OCI-LY7 (cell line): Measurements from ENCODE around the gene CCDC78. TPM values are rescaled to one million over a fixed set of nuclear protein-coding genes. Genes with fewer than 3 reads are reported as not detected.

Experiments
- BruUV-seq: library from RNA; stranded (reverse); fragments of 400-500 nt; replicated peaks from 2 replicates; lab custom pipeline; 2021; lab: Mats Ljungman, UMichigan
- CTCF ChIA-PET: fragments of 300-600 bp; sonication (Branson Sonifier 250); formaldehyde crosslinking; loops from one replicate; lab custom pipeline; 2022; ENCODE audit warnings: antibody characterized with exemption; ENCODE audit not compliant: unreplicated experiment; lab: Charles Lee
- POLR2A ChIA-PET: fragments of 300-600 bp; sonication (Branson Sonifier 250); formaldehyde crosslinking; loops from one replicate; lab custom pipeline; 2022; ENCODE audit warnings: antibody characterized with exemption; lab: Charles Lee
- DNase-seq: peaks from one replicate; pipeline ENCODE4 v3.0.0-alpha.2; 2015; ENCODE audit warnings: low spot score
- H2AFZ ChIP-seq: fragments of 200-600 bp; sonication (generic), shearing (Covaris generic); 2 replicates; pipeline ENCODE4 v1.6.1; 2014; ENCODE audit warnings: mild to moderate bottlenecking, antibody characterized with exemption, low read length, moderate library complexity
- H3K27ac ChIP-seq: fragments of 200-600 bp; sonication (generic); 2 replicates; pipeline ENCODE4 v1.5.1; 2014; ENCODE audit warnings: mixed run types, low read depth, mild to moderate bottlenecking, moderate library complexity, low read length, inconsistent platforms; ENCODE audit not compliant: poor library complexity, severe bottlenecking
- H3K36me3 ChIP-seq: fragments of 200-600 bp; sonication (generic); 2 replicates; pipeline ENCODE4 v1.6.1; 2014; ENCODE audit warnings: mild to moderate bottlenecking, antibody characterized with exemption, low read length, moderate library complexity, mixed read lengths; ENCODE audit not compliant: insufficient read depth
- H3K4me1 ChIP-seq: fragments of 200-600 bp; sonication (generic); 2 replicates; pipeline ENCODE4 v1.5.1; 2014; ENCODE audit warnings: mild to moderate bottlenecking, low read length; ENCODE audit not compliant: insufficient read depth, poor library complexity, severe bottlenecking
- H3K4me2 ChIP-seq: fragments of 200-600 bp; sonication (generic); 2 replicates; pipeline ENCODE4 v1.6.1; 2014; ENCODE audit warnings: mild to moderate bottlenecking, low read length
- H3K4me3 ChIP-seq: fragments of 200-600 bp; sonication (generic); 2 replicates; pipeline ENCODE4 v1.5.1; 2014; ENCODE audit warnings: mild to moderate bottlenecking, low read depth, low read length; ENCODE audit not compliant: poor library complexity, severe bottlenecking
- H3K79me2 ChIP-seq: fragments of 200-600 bp; sonication (generic); 2 replicates; pipeline ENCODE4 v1.6.1; 2016; ENCODE audit warnings: low read depth, mild to moderate bottlenecking, low read length, moderate library complexity, mixed read lengths; ENCODE audit not compliant: insufficient read depth
- H3K9me2 ChIP-seq: fragments of 200-600 bp; sonication (generic); 2 replicates; pipeline ENCODE4 v1.6.1; 2016; ENCODE audit warnings: mild to moderate bottlenecking, low read length, mixed read lengths; ENCODE audit not compliant: insufficient read depth
- H3K9me3 ChIP-seq: fragments of 200-600 bp; sonication (generic); 2 replicates; pipeline ENCODE4 v1.6.1; 2014; ENCODE audit warnings: mild to moderate bottlenecking, mixed run types, low read length, mixed read lengths
- H4K20me1 ChIP-seq: fragments of 200-600 bp; sonication (generic); 2 replicates; pipeline ENCODE4 v1.6.1; 2014; ENCODE audit warnings: mild to moderate bottlenecking, antibody characterized with exemption, low read length, moderate library complexity, mixed read lengths; ENCODE audit not compliant: insufficient read depth
- EZH2phosphoT487 ChIP-seq: fragments of 200-600 bp; sonication (generic); IDR thresholded peaks from 2 replicates; pipeline ENCODE4 v1.6.1; 2018; ENCODE audit warnings: low read depth, borderline replicate concordance, mild to moderate bottlenecking, mixed run types, antibody characterized with exemption, low read length, moderate library complexity, mixed read lengths
- intact Hi-C: fragments of 100-400 bp; cut with micrococcal nuclease; formaldehyde crosslinking; loops from one replicate; pipeline ENCODE4 v1.10.0; 2022; ENCODE audit not compliant: unreplicated experiment
- total RNA-seq, 2 experiments: library from RNA; depleted of rRNA in 1 of 2; stranded (reverse); fragments of >200 nt in 1 of 2; shearing (Covaris generic) in 1 of 2; gene quantifications; 2 replicates each; pipeline ENCODE4 v1.2.3, GENCODE V29; 2014 to 2022
- TF ChIP-seq, protein P1 (sequence below): fragments of 200-600 bp; sonication (generic); conservative IDR thresholded peaks from 2 replicates; pipeline ENCODE4 v1.5.1; 2014; ENCODE audit warnings: mild to moderate bottlenecking, antibody characterized with exemption, low read length, moderate library complexity, mixed read lengths

Gene CCDC78
- total RNA-seq, 2 experiments from 2014 or later = 25.8 to 57.9 TPM

- POLR2A ChIA-PET = no interaction called here
- H3K4me3 ChIP-seq = no peak overlapping the region
- no peak overlapping the region for H2AFZ ChIP-seq
- BruUV-seq = no TSS peak
- 0 out of 2 replicates have a peak, but pooled peaks cover 1% of the 10 kb centered on the region for H3K36me3 ChIP-seq
- no peak for DNase-seq
- no peaks in the 10 kb centered on the region for H3K79me2 ChIP-seq
- CTCF ChIA-PET = no interaction called here
- no peaks in the 10 kb centered on the region for H4K20me1 ChIP-seq
- no peak overlapping the region for H3K27ac ChIP-seq
- H3K4me1 ChIP-seq = peaks cover 49% of the 10 kb centered on the region
- TF ChIP-seq EZH2phosphoT487 = no peak
- TF ChIP-seq, protein P1, sequence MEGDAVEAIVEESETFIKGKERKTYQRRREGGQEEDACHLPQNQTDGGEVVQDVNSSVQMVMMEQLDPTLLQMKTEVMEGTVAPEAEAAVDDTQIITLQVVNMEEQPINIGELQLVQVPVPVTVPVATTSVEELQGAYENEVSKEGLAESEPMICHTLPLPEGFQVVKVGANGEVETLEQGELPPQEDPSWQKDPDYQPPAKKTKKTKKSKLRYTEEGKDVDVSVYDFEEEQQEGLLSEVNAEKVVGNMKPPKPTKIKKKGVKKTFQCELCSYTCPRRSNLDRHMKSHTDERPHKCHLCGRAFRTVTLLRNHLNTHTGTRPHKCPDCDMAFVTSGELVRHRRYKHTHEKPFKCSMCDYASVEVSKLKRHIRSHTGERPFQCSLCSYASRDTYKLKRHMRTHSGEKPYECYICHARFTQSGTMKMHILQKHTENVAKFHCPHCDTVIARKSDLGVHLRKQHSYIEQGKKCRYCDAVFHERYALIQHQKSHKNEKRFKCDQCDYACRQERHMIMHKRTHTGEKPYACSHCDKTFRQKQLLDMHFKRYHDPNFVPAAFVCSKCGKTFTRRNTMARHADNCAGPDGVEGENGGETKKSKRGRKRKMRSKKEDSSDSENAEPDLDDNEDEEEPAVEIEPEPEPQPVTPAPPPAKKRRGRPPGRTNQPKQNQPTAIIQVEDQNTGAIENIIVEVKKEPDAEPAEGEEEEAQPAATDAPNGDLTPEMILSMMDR = no peak
- no peaks in the 10 kb centered on the region for H3K9me2 ChIP-seq
- intact Hi-C loops = no loop called here
- H3K9me3 ChIP-seq = no peaks in the 10 kb centered on the region
- no peak overlapping the region for H3K4me2 ChIP-seq
Observed at GRCh38 chr16:717450-718245, 8.6 kb downstream of the CCDC78 start.

- Histone ChIP-seq H3K9me2 (no peaks in the 10 kb centered on the region), H3K9me3 (no peaks in the 10 kb centered on the region), H3K4me1 (peaks cover 41% of the 10 kb centered on the region), H3K79me2 (no peaks in the 10 kb centered on the region), H3K36me3 (no peaks in the 10 kb centered on the region), H3K4me2 (no peak overlapping the region), H2AFZ (no peak overlapping the region), H3K4me3 (no peak overlapping the region), H4K20me1 (no peaks in the 10 kb centered on the region), H3K27ac (no peak overlapping the region)
- ChIA-PET POLR2A (no interaction called here), CTCF (interaction anchor here (1.0 kb wide), 1 partner anchor 72 kb away, joined by 4 read pairs; the partner anchor contains the start of genes CHTF18 and RPUSD1)
- TF ChIP-seq EZH2phosphoT487 = no peak
- TF ChIP-seq, protein P1 = no peak
- no TSS peak for BruUV-seq
- no peak for DNase-seq
- intact Hi-C loops = no loop called here
Observed at GRCh38 chr16:716768-717325, 9.4 kb downstream of the CCDC78 start.
